AG09309 (cell line): ENCODE data around the gene DMXL2.
A peak's percentile ranks its signal among the peaks of the same experiment; 100 is the strongest.
"Not testable (repeated sequence)": the region's sequence is repeated elsewhere in the genome, so short reads cannot be mapped to it uniquely, and the experiment has no call there.

Source experiments
- DNase-seq: peaks from one replicate; pipeline ENCODE4 v3.0.0-alpha.2; 2010; ENCODE audit warnings: low read depth
- H3K4me3 ChIP-seq: 2 replicates; pipeline ENCODE4 v1.5.1; 2011; ENCODE audit warnings: mild to moderate bottlenecking, low read depth, low read length, moderate library complexity; ENCODE audit not compliant: control insufficient read depth
- CTCF ChIP-seq: IDR thresholded peaks from 2 replicates; pipeline ENCODE4 v1.5.1; 2011; ENCODE audit warnings: mild to moderate bottlenecking, low read depth, low read length, inconsistent platforms; ENCODE audit not compliant: insufficient read depth, control insufficient read depth; ENCODE audit errors: missing control alignments

Gene DMXL2

GRCh38 chr15:51448622-51449399 is 173.8 kb downstream of the DMXL2 start:
- peak; percentile 16 for DNase-seq
- H3K4me3 ChIP-seq: no peak overlapping the region
- TF ChIP-seq CTCF: no peak

- no peak for DNase-seq
- TF ChIP-seq CTCF: no peak
- H3K4me3 ChIP-seq: no peak overlapping the region
These were observed 174.5 kb downstream of the DMXL2 start for GRCh38 chr15:51447855-51448621.

- DNase-seq: not testable (repeated sequence)
These were observed 176.4 kb downstream of the DMXL2 start for GRCh38 chr15:51446029-51446744.

GRCh38 chr15:51444807-51445206 is 177.8 kb downstream of the DMXL2 start:
- TF ChIP-seq CTCF: no peak
- no peak for DNase-seq
- no peak overlapping the region for H3K4me3 ChIP-seq

More at GRCh38 chr15:51446029-51446744, 176.4 kb downstream of the DMXL2 start:
- H3K4me3 ChIP-seq: not testable (repeated sequence)

GRCh38 chr15:51444112-51444511 is 178.5 kb downstream of the DMXL2 start:
- DNase-seq: no peak
- H3K4me3 ChIP-seq: no peak overlapping the region
- no peak for TF ChIP-seq CTCF

GRCh38 chr15:51443282-51443914 is 179.2 kb downstream of the DMXL2 start:
- no peak for DNase-seq
- no peak overlapping the region for H3K4me3 ChIP-seq
- no peak for TF ChIP-seq CTCF

- TF ChIP-seq CTCF: no peak
- DNase-seq: no peak
- no peak overlapping the region for H3K4me3 ChIP-seq
These were observed 184.0 kb downstream of the DMXL2 start for GRCh38 chr15:51438526-51438925.
